ENCODE measurements around the gene PITPNM3.
"Not testable (repeated sequence)": the region's sequence is repeated elsewhere in the genome, so short reads cannot be mapped to it uniquely, and the experiment has no call there.

The PITPNM3 gene

DNA sequence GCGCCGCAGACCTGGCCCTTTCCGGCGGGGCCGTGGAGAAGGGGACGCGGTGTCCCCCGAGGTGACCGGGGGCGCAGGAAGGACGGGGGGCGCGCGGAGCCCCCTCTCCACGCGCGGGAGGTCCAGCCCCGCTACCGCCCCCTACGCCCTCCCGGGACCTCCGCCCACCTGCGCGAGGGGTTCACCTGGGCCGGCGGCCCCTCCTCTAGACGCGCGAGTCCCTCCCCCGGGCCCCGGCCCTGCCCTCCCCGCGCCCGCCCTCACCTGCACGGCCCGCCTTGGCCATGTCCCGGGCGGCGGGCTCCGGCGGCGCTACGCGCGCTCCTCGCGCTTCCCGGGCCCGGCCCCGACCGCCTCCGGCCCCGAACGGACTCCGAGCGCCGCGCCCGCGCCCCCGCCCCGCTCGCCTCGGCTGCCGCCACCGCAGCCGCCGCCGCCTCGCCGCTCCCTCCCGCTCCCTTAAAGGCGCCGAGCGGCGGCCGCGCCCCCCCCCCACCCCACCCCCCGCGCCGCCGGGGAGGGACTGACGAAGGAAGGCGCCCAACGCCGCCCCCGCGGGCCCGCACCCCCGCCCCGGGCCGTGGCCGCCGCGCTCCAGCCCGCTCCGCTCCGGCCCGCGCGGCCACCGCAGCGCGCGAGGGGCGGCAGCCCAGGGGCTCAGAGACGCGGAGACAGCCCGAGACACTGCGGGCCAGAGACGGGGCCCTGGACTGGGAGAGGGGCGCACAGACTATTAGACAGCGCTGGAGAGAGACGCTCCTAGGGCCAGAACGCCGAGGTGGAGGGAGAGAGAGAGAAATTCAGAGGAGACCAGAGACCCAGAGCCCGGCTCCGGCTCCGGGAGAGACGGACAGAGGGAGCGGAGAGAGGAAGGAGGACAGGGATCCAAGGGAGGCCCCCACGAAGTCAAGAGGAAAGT, at the start of gene PITPNM3:
Gene PITPNM3 (minus strand): TSS at position 435 of the 919 bp plus-strand sequence. CDS start 149 bp downstream, at position 286.
- DNase-seq (ENCODE audit: low read depth), result no peak

DNA sequence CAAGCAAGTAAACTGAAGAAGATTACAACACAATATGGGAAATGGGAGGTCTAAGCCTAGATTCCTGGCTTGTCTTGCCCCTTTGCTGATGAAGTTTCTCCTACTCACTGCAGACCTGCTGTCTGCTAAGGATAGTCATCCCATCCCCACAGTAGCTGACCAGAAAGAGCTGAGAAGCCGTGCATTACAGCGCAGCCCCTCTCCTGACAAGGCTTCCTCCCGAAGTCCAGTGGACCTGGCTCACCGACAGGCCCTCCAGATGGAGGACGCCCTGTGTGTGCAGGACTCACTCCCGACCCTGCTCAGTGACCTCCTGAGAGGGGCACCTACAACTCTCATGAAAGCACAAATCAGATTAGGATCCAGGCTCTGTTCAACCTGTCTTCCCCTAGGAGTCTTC, 48.8 kb upstream of the PITPNM3 start:
- no peak for DNase-seq (ENCODE audit: low read depth)

DNA sequence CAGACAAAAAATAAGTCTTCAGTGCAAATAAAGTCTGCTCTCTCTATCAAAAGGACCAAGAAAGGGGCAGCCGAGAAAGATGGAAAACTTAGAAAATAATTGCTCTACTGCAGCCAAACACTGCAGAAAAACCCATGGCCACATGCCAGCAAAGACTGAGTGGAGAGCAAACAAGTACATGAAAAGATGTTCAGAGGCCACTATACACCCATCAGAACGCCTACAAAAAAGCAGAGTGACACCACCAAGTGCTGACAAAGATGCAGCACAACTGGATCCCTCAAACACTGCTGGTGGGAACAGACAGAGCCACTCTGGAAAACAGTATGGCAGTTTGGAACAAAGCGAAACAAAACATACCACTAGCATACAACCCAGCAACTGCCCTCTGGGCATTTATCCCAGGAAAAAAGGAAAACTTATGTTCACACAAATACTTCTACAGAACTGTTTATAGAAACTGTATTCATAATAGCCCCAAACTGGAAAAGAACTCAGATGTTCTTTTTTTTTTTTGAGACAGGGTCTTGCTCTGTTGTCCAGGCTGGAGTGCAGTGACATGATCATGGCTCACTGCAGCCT, 47.5 kb upstream of the PITPNM3 start:
- DNase-seq (ENCODE audit: low read depth), result no peak

DNA sequence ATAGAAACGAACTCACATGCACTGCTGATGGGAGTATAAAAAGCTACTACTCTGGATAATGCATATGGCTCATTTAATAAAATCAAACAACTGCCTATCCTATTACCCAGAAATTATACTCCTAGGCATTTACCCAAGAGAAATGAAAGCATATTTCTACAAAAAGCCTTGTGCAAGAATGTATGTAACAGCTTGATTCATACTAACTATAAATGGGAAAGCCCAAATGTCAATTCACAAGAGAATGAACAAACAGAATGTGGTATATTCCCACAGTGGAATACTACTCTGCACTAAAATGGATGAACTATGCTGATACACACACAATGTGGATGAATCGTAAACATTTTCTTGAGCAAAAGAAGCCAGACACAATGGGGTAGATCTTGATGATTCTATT, 45.8 kb upstream of the PITPNM3 start:
- DNase-seq (ENCODE audit: low read depth), result no peak

DNA sequence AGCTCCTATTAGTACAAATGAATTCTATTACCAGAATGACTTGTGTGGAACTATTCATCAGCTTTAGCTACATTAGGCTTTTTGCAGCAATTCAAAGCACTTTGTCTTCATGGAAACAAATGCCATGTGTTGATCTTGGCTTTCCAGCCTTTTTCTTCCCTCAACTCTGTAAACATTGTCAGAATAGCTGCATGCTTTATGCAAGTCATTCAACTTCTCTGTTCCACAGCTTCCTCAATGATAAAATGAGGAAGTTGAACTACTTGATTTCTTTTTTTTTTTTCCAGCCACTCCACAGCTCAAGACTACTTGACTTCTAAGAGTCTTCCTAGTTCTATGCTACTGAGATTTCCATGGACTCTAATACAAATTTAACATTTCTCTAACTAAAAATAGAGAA, 43.0 kb upstream of the PITPNM3 start:
- no peak for DNase-seq (ENCODE audit: low read depth)

DNA sequence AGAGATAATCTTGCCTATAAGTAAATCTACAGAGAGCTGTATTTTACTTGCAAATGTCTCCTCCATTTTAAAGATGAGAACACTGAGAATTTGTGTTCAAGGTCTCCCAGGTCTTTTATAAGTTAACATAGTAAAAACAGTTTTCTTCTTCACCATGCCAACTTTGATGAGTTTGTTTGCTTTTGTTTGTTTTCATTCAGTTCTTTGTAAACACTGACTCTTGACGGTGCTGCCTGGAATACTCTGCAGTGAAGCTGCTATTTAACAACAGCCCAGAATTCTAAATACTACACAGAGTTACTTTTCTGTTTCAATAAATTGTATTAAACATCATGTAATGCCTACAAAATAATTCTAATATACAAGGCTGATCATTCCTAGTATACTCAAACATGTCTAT, 41.4 kb upstream of the PITPNM3 start:
- DNase-seq (ENCODE audit: low read depth), result no peak

DNA sequence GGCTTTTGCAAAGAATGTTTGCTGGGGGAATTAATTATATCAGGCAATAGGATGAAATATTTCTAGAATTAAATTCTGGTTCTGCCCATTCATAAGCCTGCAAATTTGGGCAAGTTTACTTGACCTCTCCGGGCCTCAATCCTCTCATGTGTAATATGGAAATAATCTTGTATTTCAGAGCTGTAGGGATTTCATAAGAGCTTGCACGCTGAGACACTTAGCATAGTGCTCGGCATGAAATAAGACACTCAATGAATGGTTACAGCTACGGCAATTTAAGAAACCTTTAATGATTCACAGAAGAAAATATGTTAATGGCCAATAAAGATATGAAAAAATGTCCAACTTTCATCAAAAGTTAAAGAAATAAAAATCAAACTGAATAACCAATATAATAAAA, 40.6 kb upstream of the PITPNM3 start:
- DNase-seq (ENCODE audit: low read depth), result no peak

DNA sequence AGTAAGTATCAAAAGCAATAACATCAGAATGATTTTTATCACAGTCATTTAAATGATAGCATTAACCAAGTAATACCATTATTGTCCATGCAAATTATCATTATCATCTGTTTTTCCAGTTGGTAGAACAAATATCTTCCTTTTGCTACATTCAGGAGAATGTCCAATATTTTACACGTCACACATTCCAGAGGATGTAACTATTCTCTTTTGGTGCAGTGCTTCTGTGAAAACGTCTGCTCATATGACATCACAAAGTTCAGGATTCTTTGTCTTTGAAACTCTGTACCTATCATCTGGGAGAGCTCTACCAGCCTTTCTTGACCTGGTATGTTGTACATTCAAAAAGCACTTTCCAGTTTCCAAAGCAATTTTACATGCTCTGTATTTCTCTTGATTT, 40.2 kb upstream of the PITPNM3 start:
- DNase-seq (ENCODE audit: low read depth), result no peak

DNA sequence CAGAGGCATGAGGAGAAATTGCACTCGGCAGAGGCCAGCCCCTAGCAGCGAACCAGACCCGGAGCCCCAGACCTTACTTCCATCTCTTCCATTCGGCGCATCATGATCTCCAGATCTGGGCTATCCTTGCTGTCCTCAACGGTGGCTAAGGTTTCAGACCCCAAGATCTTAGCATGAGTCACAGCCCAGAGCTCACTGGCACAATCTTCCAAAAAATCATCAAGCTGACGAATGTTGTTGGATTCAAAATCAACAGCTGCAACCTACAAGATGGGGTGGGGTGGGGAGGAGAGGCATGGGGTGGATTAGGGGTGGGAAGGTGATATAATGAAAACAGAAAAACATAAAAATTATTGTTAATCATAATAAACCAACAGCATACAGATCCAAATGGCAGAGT, 39.7 kb upstream of the PITPNM3 start:
- DNase-seq (ENCODE audit: low read depth), result no peak

DNA sequence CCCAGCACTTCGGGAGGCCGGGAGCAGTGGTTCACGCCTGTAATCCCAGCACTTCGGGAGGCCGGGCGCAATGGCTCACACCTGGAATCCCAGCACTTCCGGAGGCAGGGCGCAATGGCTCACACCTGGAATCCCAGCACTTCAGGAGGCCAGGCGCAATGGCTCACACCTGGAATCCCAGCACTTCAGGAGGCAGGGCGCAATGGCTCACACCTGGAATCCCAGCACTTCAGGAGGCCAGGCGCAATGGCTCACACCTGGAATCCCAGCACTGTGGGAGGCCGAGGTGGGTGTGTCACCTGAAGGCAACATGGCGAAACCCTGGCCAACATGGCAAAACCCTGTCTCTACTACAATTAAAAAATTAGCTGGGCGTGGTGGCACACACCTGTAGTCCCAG, 37.0 kb upstream of the PITPNM3 start:
- not testable (repeated sequence) for DNase-seq (ENCODE audit: low read depth)

DNA sequence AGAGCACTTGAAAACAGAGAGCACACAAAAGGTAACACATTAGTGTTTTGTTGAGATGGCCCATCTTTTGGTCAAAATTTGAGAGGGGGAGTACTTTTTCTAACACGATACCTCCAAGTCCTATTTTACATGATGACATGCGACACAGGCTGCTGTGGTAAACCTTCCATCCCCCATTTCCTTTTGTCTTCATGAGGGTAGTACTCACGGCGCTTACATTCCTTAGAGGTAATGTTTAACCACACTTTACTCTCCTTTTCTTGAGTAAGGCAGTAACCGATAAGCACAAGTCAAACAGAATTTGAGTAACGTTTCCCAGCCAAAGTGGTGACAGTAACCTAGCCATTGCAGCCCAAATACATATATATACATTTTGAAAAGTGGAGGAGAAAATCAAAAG, 35.8 kb upstream of the PITPNM3 start:
- DNase-seq (ENCODE audit: low read depth), result no peak

DNA sequence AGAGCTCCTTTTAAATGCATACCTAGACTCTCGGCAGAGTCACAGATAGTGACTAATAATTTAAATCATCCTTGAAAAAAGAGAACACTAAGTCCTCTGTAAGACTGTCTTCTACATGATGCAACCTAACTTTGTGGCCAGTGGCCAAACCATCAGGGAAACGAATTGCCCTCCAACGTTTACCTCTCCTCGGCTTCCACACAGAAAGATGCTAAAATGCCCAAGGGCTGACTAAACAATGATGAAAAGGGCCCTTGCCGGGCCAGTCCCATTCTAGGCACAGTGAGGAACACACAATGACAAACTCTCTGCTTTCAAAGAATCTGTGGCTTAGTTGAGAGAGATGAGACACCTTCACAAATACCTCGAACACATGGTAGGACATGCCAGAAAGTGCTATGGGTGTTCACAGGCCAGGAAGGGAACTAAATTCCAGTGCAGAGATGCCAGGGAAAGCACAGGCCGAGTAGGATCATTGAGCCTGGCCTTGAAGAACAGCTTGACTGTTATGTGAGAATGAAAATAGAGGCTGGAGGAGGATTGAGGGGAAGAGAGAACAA, 35.3 kb upstream of the PITPNM3 start:
- DNase-seq (ENCODE audit: low read depth), result no peak

DNA sequence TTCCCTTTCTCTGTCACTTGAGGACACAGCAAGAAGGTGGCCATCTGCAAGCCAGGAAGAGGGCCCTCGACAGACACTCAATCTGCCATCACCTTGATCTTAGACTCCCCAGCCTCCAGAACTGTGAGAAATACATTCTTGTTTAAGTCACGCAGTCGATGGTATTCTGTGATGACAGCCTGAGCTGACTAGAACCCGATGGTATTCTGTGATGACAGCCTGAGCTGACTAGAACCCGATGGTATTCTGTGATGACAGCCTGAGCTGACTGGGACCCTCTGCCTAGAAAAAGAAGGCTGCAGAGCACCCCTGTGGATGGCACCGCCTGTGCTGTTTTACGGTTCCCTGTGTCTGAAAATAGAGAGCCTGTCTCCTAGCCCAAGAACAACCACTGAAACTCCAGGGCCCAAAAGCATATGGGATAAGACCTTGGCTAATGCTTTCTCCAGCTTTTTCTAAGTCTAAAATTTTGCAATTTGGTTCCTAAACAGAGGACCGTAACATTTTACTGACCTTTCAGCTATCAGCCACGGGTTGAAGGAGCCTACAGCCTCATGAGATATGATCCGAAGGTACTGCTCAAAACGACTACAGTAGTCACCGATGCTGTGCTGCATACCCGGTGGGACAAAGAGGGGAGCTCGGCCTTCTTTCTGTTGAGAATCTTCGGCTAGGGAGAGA, 33.1 kb upstream of the PITPNM3 start:
- no peak for DNase-seq (ENCODE audit: low read depth)

DNA sequence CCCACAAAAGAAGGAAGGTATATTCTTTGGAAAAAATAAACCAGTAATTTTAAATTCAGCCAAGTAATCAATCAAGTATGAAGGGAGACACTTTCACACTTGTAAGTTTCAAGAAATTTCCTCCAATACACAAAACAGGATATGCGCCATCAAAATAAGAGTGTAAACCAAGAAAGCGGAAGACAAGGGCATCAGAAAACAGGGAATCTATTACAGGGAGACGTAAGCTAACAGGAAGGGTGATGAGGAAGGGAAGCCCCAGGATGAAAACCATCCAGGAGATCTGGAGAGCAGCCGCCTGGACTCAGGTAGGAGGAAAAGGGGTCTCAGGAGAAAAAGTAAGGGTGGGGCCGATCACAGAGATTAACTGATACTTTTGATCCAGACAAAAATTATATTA, 31.8 kb upstream of the PITPNM3 start:
- no peak for DNase-seq (ENCODE audit: low read depth)

DNA sequence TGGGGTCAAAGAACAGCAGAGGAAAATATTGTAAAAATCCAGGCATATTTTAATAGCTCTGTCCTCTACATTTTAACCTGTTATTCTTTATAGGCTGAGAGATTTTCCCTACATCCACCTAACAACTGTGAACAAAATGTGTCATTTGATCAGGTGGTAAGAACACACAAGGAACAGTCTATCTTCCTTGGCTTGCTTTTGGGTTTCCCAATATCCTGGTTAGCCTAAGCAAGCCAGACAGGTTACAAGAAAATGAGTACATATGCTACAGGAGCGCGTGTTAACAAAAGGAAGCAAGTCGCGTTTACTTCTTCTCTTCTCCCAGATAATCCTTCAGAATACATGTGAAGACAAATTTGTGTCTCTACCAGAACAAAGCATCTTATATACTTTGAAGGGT, 31.0 kb upstream of the PITPNM3 start:
- no peak for DNase-seq (ENCODE audit: low read depth)

DNA sequence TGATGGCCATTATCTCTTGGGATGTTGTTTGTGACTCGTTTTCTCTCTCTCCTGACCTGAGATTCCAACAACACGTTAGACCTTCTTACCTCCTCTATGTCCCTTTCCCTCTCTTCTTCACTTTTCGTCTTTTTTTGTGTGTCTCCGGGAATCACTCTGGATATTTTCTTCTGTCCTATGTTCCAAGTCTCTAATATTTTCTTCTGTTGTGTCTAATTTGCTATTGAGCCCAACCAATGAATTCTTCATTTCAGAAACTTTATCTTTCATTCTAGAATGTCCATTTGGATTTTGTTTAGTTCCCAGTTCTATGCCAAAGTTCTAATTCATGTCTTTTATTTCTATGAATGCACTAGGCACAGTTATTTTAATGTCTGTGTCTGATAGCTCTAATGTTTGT, 27.1 kb upstream of the PITPNM3 start:
- no peak for DNase-seq (ENCODE audit: low read depth)

DNA sequence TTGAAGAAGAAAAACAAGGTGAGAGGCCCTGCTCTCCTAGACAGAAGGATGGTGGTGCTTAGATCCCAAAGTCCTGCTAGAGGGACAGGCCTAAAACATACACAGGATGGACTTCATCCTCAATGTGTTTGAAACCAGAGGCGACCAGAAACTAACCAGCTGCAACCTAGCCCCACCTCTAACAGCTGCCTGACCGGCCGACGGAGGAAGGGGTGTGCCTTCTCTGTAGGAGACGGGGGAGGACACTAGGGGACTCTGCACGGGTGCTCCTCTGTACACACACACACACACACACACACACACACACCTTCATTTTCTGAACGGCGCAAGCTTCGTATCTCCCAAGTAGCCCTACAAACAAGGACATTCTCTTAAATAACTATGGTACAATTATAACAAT, 24.3 kb upstream of the PITPNM3 start:
- DNase-seq (ENCODE audit: low read depth), result no peak

DNA sequence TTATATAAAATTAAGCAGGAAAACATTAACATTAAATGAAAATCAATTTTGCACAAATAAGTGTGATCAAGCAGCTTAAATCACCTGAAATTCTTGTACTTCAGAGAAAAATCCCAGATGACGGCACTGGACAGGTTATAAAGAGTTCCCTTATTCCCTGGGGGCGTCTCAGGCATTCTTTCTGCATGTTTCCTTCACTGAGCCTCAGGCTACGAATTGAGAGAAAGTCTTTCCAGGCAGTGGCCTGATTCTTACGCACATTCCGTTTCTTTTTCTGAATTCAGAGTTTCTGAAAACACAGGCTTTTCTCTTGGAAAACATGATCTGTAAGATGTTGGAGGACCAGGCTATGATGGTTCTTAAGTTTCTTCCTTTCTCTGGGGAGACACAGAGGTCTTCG, 22.1 kb upstream of the PITPNM3 start:
- DNase-seq (ENCODE audit: low read depth), result no peak

DNA sequence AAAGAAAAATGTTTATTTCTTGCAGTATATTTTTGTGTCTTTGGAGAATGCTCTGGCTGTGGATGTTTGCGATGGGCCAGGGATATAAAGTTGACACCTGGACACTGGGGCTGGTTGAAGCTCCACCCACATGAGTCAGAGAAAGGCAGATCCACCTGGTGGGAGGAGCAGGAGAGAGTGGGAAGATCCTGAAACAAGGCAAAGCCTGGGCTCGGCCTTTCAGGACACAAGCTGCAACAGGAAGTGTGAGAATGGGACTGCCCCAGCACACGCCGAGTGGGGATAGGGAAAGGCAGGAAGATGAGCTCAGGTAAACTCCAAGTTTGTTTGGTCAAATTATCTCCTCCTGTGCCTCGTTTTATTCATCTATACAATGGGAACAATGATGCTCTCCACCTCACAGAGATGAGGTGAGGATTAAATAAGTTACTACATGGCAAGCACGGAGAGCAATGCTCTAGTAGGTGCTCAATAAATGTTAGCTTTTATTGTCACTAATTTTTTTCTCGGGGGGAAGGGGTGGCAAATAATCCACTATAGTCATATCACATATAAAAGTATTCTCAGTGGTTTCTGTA, 21.4 kb upstream of the PITPNM3 start:
- DNase-seq (ENCODE audit: low read depth), result no peak

DNA sequence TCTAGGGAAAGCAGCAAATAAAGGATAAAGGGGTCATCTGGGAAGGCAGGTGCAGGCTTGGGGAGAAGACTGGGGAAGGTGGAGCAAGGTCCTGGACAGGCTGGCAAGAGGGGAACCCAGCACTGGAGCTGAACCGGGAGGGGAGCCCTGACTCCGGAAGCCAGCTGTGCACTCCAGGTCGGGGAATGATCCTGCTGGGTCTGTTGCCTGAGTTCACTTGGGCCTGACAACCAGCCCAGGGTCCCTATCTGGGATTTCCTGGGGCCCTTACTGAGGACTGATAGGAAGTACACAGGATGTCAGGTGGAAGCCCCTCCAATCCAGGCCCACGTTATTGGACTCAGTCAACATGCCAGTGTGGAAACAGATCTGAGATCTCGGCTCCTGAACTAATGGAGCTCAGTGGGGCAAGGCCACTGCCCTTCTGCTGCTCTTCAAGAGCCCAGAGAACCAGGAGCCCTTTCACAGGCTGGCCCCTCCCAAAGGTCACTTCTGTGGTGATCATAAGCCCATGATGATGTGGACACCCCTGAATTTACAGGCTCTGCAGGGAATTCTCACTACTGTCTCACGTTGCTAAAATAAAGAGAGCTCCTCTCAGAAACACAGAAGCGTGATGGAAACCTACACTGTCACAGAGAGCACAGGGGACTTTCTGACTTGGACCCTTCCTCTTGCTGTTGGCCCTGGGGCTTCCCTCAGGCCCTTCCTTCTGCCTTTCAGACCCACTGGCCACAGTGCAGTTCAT, 19.9 kb upstream of the PITPNM3 start:
- no peak for DNase-seq (ENCODE audit: low read depth)

DNA sequence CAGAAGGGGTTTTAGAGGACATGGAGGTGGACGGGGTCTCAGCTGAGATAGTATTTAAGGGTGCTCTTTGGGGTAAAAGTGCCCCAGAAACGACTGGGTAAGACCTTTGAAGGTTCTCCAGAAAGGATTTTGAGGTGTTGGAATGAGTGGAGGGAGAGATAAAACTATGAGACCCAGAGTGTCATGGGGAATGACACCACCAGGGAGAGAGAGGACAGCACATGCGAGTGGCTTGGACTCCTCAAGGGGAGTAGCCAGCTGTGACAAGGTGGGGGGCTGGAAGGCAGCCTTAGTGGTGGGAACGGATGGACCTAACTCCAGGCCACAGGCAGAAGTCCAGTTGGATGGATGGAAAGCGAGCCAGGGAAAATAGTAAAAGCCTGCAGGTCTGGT, 19.2 kb upstream of the PITPNM3 start:
- DNase-seq (ENCODE audit: low read depth), result no peak

Measured in activated T-helper 1 cell treated with Interleukin-2 at 50 U/mL for 16 hours (primary cell).